ENCODE measurements around the gene USO1. TPM values are rescaled to one million over a fixed set of nuclear protein-coding genes. Genes with fewer than 3 reads are reported as not detected.

Gene USO1
- total RNA-seq, 1 donor from 2014 or later, result 41.7 TPM

DNA sequence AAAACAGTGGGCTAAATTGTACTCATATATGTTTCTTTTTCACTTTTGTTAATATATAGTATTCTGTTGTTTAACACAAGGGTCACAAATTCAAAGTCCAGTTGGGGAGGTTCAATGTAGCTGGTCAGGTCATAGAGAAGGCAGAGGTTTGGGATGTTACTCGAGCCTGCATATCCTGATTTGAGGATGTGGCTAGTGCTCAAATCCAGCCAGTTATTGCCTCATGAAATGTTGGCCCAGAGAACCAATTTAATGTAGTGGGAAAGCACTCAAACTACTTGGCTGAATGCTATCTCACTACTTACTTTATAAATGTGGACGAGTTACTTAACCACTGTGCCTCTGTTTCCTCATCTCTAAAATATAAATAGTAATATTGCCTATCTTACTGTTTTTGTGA, 12.5 kb downstream of the USO1 start:
- ATAC-seq (ENCODE audit: low read depth) (no peak), DNase-seq (no peak)
- H3K36me3 Mint-ChIP-seq (ENCODE audit: low read depth), result peaks cover 16% of the 10 kb centered on the region
- H3K4me1 Mint-ChIP-seq, result peaks cover 33% of the 10 kb centered on the region
- H3K27ac Mint-ChIP-seq, result no peak overlapping the region
- CTCF ChIA-PET, result no interaction called here
- H3K4me3 Mint-ChIP-seq, result no peak overlapping the region
- no peaks in the 10 kb centered on the region for H3K9me3 Mint-ChIP-seq
- POLR2A ChIA-PET, result no interaction called here
- intact Hi-C loops (cut with micrococcal nuclease), result no loop called here
- H3K27me3 Mint-ChIP-seq, result no peaks in the 10 kb centered on the region
- TF ChIP-seq, protein P1, sequence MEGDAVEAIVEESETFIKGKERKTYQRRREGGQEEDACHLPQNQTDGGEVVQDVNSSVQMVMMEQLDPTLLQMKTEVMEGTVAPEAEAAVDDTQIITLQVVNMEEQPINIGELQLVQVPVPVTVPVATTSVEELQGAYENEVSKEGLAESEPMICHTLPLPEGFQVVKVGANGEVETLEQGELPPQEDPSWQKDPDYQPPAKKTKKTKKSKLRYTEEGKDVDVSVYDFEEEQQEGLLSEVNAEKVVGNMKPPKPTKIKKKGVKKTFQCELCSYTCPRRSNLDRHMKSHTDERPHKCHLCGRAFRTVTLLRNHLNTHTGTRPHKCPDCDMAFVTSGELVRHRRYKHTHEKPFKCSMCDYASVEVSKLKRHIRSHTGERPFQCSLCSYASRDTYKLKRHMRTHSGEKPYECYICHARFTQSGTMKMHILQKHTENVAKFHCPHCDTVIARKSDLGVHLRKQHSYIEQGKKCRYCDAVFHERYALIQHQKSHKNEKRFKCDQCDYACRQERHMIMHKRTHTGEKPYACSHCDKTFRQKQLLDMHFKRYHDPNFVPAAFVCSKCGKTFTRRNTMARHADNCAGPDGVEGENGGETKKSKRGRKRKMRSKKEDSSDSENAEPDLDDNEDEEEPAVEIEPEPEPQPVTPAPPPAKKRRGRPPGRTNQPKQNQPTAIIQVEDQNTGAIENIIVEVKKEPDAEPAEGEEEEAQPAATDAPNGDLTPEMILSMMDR (IDR thresholded peaks at IDR 0.05), result no peak

DNA sequence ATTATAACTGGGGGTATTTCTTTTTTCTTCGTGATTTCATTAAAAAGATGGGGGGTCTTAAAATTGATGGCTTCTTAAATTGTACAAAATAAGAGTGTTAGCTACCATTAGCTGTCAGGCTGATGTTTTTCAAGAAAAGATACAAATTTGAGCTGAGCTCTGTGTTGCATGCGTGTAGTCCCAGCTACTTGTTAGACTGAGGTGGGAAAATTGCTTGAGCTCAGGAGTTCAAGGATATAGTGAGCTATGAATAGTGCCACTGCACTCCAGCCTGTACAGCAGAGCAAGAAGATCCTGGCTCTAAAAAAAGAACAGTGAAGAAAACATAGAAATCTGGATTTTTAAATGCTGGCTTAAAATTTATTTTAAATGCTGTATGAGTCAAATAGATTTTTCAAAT, 13.0 kb downstream of the USO1 start:
- DNase-seq (no peak), ATAC-seq (ENCODE audit: low read depth) (no peak)
- peaks cover 33% of the 10 kb centered on the region for H3K4me1 Mint-ChIP-seq
- no peaks in the 10 kb centered on the region for H3K27me3 Mint-ChIP-seq
- POLR2A ChIA-PET, result no interaction called here
- no peak overlapping the region for H3K27ac Mint-ChIP-seq
- intact Hi-C loops (cut with micrococcal nuclease), result no loop called here
- H3K36me3 Mint-ChIP-seq (ENCODE audit: low read depth), result peaks cover 17% of the 10 kb centered on the region
- CTCF ChIA-PET, result no interaction called here
- no peaks in the 10 kb centered on the region for H3K9me3 Mint-ChIP-seq
- TF ChIP-seq, protein P1 (IDR thresholded peaks at IDR 0.05), result no peak
- H3K4me3 Mint-ChIP-seq, result no peak overlapping the region

DNA sequence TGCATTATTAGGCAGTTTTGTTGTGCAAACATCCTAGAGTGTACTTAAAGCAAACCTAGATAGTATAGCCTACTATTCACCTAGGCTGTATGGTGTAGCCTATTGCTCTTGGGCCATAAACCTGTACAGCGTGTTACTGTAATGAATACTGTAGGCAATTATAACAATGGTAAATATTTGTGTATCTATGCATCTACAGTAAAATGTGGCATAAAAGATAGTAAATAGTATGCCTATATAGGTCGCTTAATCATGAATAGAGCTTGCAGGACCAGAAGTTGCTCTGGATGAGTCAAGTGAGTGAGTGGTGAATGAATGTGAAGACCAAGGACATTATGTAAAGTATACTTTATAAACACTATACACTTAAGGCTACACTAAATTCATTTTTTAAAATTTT, 16.6 kb downstream of the USO1 start:
- POLR2A ChIA-PET, result interaction anchor here (0.6 to 1.8 kb wide), 4 partner anchors 14 to 35 kb away, joined by 4 to 7 read pairs (median 6); partner anchors contain the start of gene USO1
- Mint-ChIP-seq H3K9me3 (no peaks in the 10 kb centered on the region), H3K4me1 (peaks cover 14% of the 10 kb centered on the region), H3K27ac (no peak overlapping the region), H3K27me3 (no peaks in the 10 kb centered on the region), H3K4me3 (no peak overlapping the region), H3K36me3 (ENCODE audit: low read depth) (peaks cover 14% of the 10 kb centered on the region)
- DNase-seq (no peak), ATAC-seq (ENCODE audit: low read depth) (no peak)
- CTCF ChIA-PET, result no interaction called here
- intact Hi-C loops (cut with micrococcal nuclease), result no loop called here
- TF ChIP-seq, protein P1 (IDR thresholded peaks at IDR 0.05), result no peak

DNA sequence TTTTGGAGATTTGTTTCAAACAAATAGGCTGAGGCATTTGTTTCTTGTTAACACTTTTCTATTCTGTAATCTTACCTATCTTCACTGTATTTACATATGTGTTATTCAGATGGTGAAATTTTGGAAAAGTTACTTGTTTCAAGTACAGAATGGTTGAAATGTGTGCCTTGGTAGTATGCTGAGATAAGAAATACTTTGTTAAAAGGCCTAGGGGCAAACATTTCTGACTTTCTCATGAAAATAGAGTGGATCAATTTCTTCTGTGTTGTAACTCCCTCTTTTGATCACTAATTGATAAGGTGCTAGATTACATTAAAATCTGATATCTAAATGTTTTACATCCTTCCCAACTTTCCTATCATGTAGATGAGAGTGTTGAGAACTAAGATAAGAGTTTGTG, 18.1 kb downstream of the USO1 start:
- H3K27me3 Mint-ChIP-seq, result no peaks in the 10 kb centered on the region
- TF ChIP-seq, protein P1 (IDR thresholded peaks at IDR 0.05), result no peak
- POLR2A ChIA-PET, result no interaction called here
- CTCF ChIA-PET, result no interaction called here
- H3K27ac Mint-ChIP-seq, result no peak overlapping the region
- no peak for DNase-seq
- H3K36me3 Mint-ChIP-seq (ENCODE audit: low read depth), result peaks cover 11% of the 10 kb centered on the region
- intact Hi-C loops (cut with micrococcal nuclease), result no loop called here
- no peak for ATAC-seq (ENCODE audit: low read depth)
- H3K9me3 Mint-ChIP-seq, result no peaks in the 10 kb centered on the region
- peaks cover 12% of the 10 kb centered on the region for H3K4me1 Mint-ChIP-seq
- no peak overlapping the region for H3K4me3 Mint-ChIP-seq

DNA sequence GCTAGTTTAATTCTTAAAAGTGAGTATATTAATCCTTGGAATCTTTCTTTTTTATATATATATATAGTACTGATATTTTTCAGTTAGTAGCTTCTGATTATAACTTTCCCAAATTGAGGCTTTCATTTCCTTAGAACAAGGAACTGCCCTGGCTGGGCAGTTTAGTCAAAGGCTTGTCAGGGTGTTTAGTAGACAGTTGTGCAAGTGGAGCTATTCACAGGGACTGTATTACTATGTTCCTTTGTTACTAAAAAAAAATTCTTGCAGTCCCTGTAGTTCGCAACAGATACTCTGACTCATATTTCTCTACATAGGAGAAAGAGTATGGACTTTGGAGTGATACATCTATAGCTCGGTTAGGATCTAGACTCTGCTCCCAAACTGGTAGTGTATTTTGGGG, 20.8 kb downstream of the USO1 start:
- TF ChIP-seq, protein P1 (IDR thresholded peaks at IDR 0.05), result no peak
- intact Hi-C loops (cut with micrococcal nuclease), result no loop called here
- Mint-ChIP-seq H3K27me3 (no peaks in the 10 kb centered on the region), H3K4me3 (no peak overlapping the region), H3K27ac (no peak overlapping the region), H3K9me3 (no peaks in the 10 kb centered on the region), H3K36me3 (ENCODE audit: low read depth) (peaks cover 14% of the 10 kb centered on the region), H3K4me1 (no peaks in the 10 kb centered on the region)
- no peak for ATAC-seq (ENCODE audit: low read depth)
- CTCF ChIA-PET, result no interaction called here
- POLR2A ChIA-PET, result no interaction called here
- no peak for DNase-seq
